Central memory CD4-positive, alpha-beta T cell (primary cell): ENCODE results near the gene NHLH2.

Experiments
- DNase-seq: peaks from one replicate; pipeline ENCODE4 v3.0.0; 2022
- total RNA-seq, 3 experiments: gene quantifications; one replicate each; lab custom pipeline; 2026; lab: John Stamatoyannopoulos, UW

Gene NHLH2
- total RNA-seq = 0 to 0.04 (median 0) reads per million in 3 experiments

- no peak for DNase-seq
These were observed at the start of gene NHLH2 for GRCh38 chr1:115840605-115841460. Gene NHLH2, minus strand, starts transcription at chr1:115841126. Its CDS starts 2,754 bp downstream, at chr1:115838372.

DNA sequence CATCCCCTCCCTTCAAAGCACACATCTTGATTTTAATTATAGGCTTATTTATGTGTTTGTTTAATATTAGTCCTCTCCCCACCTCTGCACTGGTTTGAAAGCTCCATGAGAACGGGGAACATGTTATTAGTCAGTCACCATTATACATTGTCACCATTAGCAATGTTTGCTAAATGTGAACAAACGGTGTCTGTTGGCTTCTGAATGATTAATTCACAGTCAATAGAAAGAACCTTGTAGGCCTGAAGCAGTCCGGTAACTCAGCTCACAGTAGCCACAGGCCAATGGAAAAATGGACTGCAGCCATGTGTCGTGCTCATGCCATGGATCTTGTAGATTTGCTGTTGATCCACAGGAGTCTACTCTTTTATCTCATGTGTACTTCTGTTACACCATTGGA, 49.7 kb upstream of the NHLH2 start:
- DNase-seq = no peak

GRCh38 chr1:115888976-115889375, 48.0 kb upstream of the NHLH2 start:
- no peak for DNase-seq

GRCh38 chr1:115882913-115883902, 42.3 kb upstream of the NHLH2 start:
- DNase-seq = no peak

DNA sequence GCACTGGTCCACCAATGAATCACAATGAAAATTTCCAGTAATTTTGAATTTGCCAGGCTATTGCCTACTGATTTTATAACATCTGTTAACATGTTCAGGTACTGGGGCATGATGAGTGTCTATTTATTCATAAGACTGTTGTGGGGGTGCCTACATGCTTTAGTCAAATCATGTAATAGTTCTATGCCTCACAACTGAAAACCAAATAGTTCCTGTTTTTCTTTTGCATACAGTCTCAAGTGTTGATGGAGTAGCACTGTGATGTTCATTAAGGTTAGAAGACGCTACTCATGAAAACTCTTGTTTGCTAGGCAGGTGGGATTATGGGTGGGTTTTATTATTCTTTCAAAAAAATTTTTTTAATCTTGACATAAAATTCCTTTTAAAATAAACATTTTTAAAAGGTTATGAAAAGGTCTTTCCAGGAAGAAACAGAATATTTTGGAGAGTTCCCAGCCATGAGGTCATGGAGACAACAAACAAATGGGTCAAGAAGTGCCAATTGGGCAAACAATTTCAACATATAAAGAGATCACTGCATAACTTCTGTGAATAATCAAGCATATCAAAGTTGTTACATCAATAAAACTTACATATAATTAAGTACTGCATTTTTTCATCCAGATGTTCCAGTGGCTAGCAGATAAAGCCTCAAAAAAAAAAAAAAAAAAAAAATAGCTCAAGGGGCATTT, 40.2 kb upstream of the NHLH2 start:
- DNase-seq = no peak

DNA sequence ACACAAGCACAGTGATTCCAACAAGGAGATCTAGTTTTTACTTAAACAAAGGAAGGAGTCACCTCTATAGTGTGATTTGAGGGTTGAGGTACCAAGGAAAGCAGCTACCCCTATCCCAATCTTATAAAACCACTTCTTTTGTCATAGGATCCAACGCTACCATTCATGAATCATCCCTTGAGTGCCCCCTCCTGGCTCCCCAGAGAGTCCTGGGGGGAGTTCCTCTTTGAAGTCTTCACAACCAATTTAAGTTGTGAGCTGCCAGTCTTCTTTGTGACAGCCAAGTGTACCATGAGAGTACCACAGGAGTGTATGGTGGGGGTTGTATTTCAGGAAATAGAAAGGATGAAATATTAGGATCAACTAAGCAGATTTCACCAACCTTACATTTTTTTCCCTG, 39.1 kb upstream of the NHLH2 start:
- DNase-seq = no peak

DNA sequence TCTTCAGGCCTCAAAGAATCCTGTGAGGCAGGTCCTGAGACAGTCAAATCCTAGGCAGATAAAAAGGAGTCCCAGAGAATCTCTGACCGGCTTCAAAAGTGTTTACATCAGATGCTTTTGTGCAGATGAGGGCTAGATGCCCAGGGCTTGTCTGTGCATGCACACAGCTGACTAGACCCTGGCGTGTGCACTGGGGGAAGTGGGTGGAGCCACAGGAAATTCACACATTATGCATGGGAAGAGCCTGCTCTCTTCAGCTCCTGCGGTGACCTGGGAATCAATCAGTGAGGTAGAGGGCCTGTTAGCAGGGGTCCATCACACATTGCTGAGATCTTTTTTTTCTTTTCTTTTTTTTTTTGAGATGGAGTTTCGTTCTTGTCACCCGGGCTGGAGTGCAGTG, 36.6 kb upstream of the NHLH2 start:
- no peak for DNase-seq

- DNase-seq = no peak
These were observed 34.0 kb upstream of the NHLH2 start for GRCh38 chr1:115874904-115875303.

DNA sequence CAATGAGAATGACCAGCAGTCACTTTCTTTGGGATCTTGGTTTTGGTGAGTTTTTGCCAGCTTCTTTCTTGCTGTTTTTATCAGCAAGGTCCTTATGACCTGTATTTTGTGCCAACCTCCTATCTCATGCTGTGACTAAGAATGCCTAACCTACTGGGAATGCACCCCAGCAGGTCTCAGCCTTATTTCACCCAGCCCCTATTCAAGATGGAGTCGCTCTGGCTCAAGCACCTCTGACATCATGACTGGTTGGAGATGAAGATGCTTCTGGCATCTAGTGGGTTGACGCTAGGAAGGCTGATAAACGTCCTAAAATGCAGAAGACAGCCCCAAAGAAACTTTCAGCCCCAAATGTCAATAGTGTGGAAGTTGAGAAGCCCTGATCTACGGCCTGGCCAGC, 33.6 kb upstream of the NHLH2 start:
- no peak for DNase-seq

- DNase-seq = no peak
These were observed 32.3 kb upstream of the NHLH2 start for GRCh38 chr1:115873184-115873583.

GRCh38 chr1:115869064-115869463, 28.1 kb upstream of the NHLH2 start:
- DNase-seq = no peak

GRCh38 chr1:115867216-115867615, 26.3 kb upstream of the NHLH2 start:
- no peak for DNase-seq

DNA sequence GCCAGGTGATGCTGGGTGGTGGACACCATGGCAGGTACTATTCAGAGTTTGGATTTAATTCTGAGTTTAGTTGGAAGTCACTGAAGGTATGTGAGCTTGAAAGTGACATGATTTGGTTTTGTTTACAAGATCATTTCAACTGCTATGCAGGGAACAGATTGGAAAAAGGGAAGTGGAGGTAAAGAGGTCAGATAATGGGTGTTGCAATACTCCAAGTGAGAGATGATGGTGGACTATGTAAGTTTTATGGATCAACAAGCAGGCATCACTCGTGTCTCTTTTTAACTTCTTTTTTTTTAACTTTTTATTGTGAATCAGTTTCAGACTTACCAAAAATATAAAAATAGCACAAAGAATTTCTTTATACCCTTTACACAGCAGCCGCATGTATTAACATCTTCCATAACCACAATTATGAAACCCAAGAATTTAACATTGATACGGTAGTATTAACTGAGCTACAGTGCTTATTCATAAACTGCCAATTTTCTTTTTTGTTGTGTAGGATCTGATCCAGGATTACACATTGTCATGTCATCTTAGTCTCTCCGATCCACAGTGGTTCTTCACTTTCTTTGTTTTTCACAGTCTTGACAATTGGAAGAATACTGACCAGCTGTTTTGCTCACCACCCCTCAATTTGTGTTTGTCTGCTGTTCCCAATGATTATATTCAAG, 24.9 kb upstream of the NHLH2 start:
- no peak for DNase-seq

DNA sequence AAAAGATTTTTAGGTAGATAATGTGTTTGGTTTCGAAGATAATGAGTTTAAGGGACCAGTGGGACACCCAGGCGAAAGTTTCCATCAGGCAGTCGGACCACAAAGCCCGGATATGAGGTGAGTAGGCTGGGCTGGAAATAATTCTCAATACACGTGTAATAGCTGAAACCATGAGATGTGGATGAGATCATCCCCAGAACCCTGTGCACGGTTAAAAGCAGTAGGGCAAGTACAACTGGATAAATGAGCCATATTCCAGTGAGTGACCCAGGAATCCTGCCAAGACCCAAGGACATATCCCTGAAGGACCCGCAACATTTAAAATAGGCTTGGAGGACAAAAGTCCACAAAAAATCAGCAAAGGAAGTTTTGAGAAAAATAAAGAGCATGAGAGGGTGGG, 21.5 kb upstream of the NHLH2 start:
- no peak for DNase-seq

- no peak for DNase-seq
These were observed 13.1 kb upstream of the NHLH2 start for GRCh38 chr1:115854005-115854404.

- no peak for DNase-seq
These were observed 10.0 kb upstream of the NHLH2 start for GRCh38 chr1:115850937-115851336.

DNA sequence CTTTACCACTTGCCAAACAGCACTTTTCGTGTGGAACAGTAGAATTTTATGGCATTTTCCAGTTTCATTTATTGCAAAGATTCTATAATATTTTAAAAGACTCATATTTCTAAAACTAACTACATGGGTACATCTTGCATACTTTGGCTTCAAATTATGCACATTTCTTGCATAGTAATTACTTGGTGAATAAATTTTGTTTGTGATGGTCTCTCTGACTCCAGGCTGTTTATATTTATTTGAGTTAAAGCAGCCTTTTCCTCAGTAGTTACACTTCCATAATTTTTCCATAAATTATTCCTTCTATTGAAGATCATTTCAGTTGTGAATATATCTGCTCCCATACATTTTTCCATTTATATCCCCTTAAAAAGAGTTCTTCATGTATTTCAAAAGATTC, 6.9 kb upstream of the NHLH2 start:
- no peak for DNase-seq

DNA sequence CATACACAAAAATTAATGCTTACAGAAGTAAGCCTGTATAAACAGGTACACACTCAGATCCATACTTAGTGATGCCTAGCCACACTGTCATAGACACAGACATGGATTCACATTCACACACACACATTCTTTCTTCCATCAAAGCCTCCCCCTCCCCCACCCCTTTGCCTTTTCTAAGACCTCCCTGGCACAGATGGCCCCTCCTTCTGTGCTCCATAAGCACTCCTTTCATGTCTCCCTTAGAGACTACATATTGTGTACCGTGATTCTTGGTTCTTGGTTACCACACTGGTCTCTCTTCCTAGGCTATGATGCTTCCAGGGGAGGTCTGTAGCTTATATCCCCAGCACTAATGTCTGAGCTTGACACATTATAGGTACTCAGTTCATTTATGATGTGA, 2.0 kb upstream of the NHLH2 start:
- DNase-seq = no peak

- no peak for DNase-seq
These were observed 1.2 kb downstream of the NHLH2 start for GRCh38 chr1:115839679-115840237.

- no peak for DNase-seq
These were observed 1.8 kb downstream of the NHLH2 start for GRCh38 chr1:115839029-115839678.

GRCh38 chr1:115838431-115839028, 2.4 kb downstream of the NHLH2 start:
- no peak for DNase-seq
